Measurements from ENCODE around the gene HDAC10.

The HDAC10 gene

GRCh38 chr22:50229370-50229769, 21.7 kb downstream of the HDAC10 start:
- DNase-seq: no peak

GRCh38 chr22:50228366-50228765, 22.7 kb downstream of the HDAC10 start:
- no peak for DNase-seq

- no peak for DNase-seq
Observed at GRCh38 chr22:50227579-50228215, 23.4 kb downstream of the HDAC10 start.

GRCh38 chr22:50226875-50227165, 24.2 kb downstream of the HDAC10 start:
- no peak for DNase-seq

GRCh38 chr22:50226063-50226874, 24.8 kb downstream of the HDAC10 start:
- no peak for DNase-seq

- DNase-seq: no peak
Observed at GRCh38 chr22:50225200-50225969, 25.7 kb downstream of the HDAC10 start.

- no peak for DNase-seq
Observed at GRCh38 chr22:50224071-50224470, 27.0 kb downstream of the HDAC10 start.

- no peak for DNase-seq
Observed at GRCh38 chr22:50222508-50222907, 28.6 kb downstream of the HDAC10 start.

- DNase-seq: no peak
Observed at GRCh38 chr22:50221410-50222300, 29.4 kb downstream of the HDAC10 start.

- DNase-seq: no peak
Observed at GRCh38 chr22:50220603-50221409, 30.3 kb downstream of the HDAC10 start.

GRCh38 chr22:50219800-50220602, 31.1 kb downstream of the HDAC10 start:
- DNase-seq: no peak

GRCh38 chr22:50218996-50219727, 31.9 kb downstream of the HDAC10 start:
- peak; percentile 58 for DNase-seq

GRCh38 chr22:50218153-50218995, 32.7 kb downstream of the HDAC10 start:
- no peak for DNase-seq

GRCh38 chr22:50217543-50218152, 33.4 kb downstream of the HDAC10 start:
- DNase-seq: no peak

- DNase-seq: no peak
Observed at GRCh38 chr22:50216684-50217520, 34.2 kb downstream of the HDAC10 start.

GRCh38 chr22:50216055-50216683, 34.9 kb downstream of the HDAC10 start:
- no peak for DNase-seq

- no peak for DNase-seq
Observed at GRCh38 chr22:50215297-50216054, 35.6 kb downstream of the HDAC10 start.

All from MV-4-11 (cell line).